Stimulated activated CD8-positive, alpha-beta memory T cell treated with anti-CD3 and anti-CD28 coated beads, Interleukin-12 subunit alpha, Interleukin-12 subunit beta, amount 100 ng/mL, for 4 hours (primary cell): ENCODE measurements around the gene TFB1M.
"Not testable (repeated sequence)": the region's sequence is repeated elsewhere in the genome, so short reads cannot be mapped to it uniquely, and the experiment has no call there.

Experiments
- DNase-seq: peaks from one replicate; pipeline ENCODE4 v3.0.0-alpha.2; 2020; ENCODE audit warnings: low read depth

The TFB1M gene

DNA sequence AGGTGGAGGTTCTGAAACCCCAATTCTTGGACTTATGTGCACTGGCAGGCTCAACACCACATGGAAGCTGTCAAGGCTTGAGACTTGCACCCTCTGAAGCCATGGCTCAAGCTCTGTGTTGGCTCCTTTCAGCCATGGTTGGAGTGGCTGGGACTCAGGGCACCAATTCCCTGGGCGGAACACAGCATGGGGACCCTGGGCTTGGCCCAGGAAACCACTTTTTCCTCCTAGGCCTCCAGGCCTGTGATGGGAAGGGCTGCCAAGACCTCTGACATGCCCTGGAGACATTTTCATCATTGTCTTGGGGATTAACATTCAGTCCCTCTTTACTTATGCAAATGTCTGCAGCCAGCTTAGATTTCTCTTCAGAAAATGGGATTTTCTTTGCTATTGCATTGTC is 76.7 kb downstream of the TFB1M start:
- no peak for DNase-seq

DNA sequence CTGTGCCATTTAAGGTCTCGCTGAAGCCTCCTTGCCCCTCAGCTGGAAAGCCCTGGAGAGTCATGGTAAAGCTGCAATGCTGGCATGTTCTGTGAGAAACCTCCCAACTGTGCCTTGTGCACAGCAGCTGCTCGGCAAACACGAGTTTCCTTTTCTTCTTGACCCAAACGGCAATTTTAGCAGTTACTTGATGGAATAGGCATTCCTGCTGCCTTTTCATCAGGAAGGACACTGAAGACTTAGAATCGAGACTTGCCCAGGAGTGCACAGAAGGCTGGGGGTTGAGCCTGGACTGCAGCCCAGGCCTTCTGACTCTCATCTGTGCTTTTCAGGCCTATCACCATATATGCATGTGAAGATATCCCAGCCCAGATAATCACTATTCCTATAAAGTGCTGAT is 79.2 kb downstream of the TFB1M start:
- DNase-seq = no peak

DNA sequence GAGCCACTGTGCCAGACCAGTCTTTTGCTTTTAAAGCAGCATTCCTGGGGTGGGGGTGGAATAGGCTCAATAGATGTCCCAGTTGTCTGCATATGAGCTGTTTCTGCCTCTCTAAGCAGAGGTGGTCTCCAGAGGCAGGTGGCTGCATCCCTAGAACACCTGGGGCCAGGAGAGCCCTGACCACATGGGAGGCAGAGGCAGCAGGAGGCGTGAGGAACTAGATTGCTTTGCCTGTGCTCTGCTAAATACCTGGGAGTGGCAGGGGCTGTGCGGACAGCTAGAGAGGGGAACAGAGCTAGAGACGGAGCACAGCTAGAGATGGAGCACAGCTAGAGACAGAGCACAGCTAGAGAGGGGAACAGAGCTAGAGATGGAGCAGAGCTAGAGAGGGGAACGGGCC is 79.6 kb downstream of the TFB1M start:
- DNase-seq = no peak

DNA sequence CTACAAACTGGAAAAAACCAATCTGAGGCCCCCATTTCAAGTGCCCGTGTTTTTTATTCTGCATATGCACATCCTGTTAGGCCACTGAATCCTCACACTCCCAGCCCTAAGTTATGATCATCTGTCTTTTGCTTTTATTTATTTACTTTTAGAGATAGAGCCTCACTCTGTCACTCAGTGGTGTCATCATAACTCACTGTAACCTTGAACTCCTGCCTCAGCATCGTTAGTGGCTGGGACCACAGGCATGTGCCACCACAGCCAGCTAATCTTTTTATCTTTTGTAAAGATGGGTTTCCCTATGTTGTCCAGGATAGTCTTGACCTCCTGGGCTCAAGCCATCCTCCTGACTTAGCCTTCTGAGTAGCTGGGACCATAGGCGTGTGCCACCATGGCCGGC is 80.1 kb downstream of the TFB1M start:
- DNase-seq = no peak

DNA sequence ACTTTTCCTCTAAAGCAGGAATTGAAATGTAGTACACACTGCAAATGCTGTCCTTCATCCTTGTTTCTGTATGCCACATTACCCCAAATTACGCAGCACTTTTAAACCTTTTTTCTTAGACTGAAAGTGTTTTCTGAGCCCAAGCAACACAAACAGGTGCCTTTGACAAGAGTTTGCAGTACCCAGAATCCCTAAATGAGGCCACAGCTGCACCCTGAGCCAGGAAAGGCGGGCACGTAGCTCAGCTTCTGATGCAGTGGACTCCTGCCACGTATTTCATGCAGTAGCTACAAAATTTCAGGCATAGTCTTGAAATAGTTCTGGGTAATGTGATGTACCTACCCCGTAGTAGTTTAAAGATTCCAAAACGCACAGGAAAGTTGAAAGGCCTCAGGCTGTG is 81.4 kb downstream of the TFB1M start:
- no peak for DNase-seq

DNA sequence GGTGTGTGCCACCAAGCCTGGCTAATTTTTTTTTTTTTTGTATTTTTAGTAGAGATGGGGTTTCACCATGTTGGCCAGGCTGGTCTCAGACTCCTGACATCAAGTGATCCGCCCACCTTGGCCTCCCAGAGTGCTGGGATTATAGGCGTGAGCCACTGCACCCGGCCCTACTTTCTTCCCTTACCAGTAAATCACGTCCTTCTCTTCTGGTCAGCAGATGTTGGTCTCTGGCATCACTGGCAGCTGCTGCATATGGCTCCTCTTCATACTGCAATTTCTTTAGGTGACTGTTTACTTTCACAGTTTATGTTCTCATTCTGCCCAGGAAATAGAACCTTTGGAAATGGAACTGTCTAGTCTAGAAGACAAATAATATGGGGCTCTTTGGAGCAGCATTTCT is 83.3 kb downstream of the TFB1M start:
- not testable (repeated sequence) for DNase-seq

DNA sequence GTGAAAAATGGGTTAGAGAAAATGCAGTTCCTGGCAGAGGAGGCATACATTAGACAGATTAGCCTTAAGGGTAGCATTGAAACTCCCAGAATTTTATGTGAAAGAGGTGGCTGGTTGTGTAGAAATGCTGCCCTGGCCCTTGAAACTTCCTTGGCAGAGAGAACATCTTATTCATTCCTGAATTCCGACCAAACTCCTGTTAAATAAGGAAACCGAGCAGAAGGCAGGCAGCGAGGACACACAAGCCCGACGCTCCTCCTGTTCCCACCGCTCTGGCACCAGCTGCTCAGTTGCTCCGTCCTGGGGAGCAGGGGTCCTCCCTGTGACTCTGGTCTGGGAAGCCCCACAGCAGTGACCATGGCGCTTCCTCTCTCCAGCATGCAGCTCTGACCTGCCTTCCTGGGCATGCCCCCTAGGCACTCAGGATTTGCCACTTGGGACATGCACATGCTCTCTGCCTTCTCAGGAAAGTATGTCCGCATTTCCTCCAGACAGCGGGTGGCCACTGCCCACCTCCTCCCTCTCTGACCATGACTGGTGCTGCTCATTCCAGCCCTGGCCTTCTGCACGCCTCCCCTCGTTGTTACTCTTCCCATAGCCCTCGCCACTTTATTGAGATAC is 85.6 kb downstream of the TFB1M start:
- no peak for DNase-seq

DNA sequence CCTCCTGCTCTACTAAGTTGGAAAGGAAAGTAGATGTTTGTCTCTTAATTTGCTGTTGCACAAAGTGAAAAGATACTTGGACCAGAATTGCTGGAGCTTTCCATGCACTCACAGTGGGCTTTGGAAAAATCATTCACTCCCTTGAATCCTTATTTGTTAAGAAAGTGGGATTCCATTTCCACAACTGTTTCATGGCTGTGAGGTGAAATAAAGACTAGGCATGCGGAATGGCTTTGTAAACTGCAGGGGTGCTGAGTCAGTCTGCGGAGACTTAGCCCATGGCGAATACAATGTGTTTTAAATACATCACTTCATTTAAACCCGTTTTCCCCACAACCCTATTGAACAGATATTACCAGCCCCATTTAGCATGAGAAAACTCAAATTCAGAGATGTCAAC is 87.2 kb downstream of the TFB1M start:
- no peak for DNase-seq

DNA sequence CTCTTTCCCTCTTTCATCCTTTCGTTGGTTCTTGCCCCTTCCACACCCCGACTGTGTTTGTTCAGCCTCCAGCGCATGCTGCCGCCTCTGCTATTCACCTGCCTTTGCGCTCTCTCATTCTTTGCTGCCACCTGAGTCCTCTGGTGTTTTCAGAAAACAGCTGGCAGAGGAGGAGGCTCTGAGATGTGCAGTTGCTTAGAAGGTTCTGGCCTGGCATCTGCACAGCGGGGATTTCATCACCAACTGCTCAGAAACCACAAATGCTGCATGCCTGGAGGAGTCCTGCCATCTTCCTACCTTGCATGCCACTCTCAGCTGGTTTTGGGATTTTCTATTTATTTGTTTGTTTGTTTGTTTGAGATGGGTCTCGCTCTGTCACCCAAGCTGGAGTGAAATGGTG is 89.7 kb downstream of the TFB1M start:
- no peak for DNase-seq

DNA sequence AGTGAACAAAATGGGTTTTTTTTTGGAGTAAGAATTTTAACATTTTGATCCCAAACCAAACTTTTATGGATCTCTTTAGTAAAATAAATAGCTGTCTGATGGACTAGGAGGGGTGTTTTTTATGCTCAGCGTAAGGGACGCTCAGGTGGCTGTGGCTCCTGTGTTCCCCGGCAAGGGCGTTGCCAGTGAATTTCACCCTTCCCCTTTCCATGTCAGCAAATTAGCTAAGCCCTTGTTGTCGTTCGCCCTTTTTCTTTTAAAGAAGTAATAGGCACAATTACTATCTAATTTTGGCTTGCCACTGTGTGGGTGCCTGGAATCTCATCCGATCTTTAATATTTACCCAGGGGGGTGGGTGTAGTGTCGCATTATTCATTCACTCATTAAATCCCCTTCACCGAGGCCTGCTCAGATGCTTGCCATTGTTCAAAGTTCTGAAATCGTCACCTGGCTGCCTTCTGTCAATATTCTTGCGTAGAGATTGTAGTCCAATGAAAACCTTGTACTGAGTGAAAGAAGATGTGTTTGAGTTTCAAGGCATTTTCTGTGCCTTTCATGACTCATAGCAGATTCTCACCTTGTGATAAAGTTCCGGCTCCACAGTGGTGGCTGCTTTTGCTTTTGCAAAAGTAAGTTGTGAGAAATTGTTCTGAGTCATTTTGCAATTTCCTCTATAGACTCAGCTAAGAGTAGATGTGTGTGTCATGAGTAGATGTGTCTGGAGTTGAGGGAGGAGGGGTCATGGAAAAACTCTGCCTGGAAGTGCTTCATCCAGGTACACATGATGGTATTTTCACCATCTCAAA is 90.4 kb downstream of the TFB1M start:
- DNase-seq = no peak

DNA sequence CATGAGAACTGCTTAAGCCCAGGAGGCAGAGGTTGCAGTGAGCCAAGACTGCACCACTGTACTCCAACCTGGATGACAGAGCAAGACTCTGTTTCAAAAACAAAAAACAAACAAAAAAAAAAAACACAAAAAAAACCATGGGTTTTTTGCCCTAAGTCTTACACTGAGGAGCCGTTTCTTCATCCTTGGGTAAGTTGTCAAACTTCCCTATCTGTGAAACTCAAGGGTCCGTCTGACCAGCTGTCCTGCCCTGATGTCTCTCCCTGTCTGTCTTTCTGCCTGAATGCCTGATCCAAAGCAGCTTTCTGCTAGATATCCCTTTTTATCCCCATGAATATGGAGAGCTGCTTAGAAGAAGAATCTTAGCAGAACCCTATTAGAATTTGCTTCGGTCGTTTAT is 91.8 kb downstream of the TFB1M start:
- no peak for DNase-seq

DNA sequence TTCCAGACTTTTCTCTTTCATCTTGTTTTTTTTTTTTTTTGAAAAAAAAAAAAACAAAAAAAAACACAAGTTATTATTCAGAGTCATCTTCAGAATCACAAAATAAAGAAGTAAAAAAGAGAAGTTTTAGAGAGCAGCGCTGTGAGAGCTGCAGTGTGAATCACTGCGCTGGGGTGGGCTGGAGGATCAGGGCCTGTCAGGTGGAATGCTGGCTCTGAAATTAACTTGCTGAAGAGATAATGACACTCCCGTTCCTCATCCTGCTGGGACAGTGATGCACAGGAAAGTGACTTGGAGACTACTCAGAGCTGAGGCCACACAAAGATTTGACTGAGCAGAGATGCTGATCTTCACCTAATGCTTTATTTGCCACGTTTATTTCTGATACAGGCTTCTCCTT is 93.2 kb downstream of the TFB1M start:
- no peak for DNase-seq

DNA sequence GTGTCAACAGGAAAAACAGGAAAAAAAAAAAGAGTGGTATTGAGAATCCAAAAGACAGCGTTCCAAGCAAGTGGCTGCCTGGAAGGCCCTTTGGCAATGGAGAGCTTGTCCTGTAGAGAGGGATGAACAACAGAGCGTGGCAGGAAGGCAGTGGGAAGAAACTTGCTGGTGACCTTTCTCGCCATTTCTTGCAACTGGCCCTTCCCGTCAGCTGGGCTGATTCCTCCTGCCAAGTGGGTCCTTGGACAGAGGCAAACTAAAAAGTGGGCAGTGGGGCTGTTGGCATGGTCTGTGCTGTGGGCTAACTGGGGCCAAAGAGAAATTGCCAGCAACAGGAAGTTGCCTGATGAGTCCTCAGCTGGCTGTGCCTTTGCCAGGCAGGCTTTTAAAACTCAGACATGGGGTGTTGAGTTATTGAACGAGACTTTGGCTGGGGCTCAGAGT is 94.4 kb downstream of the TFB1M start:
- DNase-seq = no peak

DNA sequence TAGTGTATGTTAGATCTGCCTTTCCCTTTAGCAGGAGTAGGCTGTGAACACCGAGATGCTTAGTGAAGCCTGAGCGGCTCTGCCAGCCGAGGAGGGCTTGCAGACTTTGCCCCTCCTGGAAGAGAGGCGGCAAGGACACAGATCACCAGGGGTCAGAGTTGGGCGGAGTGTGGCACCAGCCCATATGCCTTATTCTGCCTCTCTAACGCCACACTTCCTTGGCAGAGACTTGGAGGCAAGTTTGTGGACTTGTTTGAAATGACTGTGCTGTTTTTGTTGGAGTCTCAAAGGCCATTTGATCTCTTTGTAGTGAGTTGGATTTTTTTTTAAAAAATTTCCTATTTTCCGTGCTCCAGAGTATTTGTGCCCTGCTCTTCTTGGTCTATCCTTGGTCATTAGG is 95.0 kb downstream of the TFB1M start:
- no peak for DNase-seq

DNA sequence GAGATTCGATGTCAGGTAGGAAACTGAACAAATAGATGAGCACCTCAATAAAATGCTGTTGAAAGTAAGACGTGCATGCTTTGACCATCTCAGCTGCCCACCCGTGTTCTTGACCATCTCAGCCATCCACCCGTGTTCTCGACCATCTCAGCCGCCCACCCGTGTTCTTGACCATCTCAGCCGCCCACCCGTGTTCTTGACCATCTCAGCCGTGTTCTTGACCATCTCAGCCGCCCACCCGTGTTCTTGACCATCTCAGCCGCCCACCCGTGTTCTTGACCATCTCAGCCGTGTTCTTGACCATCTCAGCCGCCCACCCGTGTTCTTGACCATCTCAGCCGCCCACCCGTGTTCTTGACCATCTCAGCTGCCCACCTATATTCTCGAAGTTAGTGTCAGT is 95.6 kb downstream of the TFB1M start:
- DNase-seq = not testable (repeated sequence)

DNA sequence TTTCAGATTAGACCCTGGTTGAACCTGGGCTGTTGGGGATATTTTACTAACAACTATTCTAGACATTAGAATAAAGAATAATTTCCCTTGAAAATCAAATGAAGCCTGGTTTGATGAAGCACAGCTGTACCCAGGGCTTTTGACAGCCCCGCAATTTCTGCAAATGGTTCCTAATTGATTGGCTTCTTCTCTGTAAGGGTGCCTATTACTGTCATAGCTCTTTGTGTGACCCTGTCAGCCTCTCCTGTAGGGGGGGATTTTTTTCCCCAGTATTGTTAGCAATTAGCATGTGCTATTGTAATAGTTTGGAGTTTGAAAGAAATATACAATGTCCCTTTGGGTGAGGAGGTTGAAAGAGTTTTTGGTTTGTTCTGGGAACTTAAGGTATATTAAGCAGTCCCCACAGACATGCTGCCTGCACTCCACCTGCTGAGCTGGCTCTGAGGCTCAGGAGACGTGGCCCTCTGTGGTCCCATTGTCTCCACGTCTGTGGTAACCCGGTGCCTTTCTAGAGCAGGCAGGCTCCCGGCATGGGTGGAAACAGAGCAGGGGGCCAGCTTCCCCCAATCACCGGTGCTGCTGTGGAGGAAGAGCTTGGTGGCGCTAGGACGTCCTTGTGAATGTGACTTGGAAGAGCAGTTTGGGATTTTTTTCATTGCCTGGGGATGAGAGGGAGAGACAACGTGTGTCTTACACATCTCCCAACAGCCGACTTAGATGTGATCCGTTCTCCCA is 97.8 kb downstream of the TFB1M start:
- no peak for DNase-seq

DNA sequence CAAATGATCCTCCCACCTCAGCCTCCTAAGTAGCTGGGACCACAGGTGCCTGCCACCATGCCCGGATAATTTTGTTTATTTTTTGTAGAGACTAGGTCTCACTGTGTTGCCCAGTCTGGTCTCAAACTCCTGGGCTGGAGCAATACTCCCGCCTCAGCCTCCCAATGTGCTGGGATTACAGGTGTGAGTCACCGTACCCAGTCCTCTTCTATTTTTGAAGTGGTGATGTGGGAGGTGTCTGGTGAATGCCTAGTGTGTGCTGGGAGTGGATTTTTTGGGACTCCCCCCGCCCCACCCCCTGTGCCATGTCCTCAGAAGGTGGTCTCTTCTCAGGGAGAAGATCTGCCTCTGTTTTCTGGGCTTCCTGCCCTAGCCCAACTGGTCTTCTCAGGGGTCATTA is 98.4 kb downstream of the TFB1M start:
- no peak for DNase-seq

DNA sequence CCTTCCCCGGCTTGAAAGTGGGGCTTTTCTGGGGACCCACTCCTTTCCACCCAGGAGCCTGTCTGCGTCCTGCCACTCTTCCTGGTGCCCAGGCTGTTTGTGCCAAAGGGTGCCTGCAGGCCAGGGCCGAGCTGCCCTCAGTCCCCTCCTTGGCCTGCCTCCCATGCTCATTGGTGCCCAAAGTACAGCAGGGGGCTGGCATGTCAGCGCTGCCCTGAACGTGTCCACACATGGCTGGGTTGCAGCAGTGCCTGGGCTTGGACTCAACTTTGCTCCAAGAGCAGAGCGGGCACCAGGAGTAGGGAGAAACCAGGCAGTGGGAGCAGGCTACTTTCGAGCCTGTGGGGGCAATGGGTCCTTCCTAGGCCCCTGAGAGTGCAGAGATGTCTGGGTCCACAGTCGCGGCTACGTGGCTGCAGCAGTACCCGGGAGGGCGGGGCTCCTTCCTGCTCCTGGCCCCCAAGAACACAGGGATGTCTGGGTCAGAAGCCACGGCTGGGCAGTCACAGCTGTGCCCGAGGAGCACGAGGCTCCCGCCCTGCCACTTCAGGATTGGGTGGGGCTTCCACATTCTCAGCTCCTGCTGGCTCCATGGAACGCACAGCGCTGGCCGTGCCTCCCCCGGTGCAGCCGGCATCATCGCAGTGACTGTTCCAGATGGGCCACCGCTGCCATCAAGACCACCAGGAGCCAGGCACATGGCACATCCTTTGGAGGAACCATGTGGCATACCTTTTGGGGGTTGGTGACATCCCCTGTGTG is 100.5 kb downstream of the TFB1M start:
- DNase-seq = no peak

DNA sequence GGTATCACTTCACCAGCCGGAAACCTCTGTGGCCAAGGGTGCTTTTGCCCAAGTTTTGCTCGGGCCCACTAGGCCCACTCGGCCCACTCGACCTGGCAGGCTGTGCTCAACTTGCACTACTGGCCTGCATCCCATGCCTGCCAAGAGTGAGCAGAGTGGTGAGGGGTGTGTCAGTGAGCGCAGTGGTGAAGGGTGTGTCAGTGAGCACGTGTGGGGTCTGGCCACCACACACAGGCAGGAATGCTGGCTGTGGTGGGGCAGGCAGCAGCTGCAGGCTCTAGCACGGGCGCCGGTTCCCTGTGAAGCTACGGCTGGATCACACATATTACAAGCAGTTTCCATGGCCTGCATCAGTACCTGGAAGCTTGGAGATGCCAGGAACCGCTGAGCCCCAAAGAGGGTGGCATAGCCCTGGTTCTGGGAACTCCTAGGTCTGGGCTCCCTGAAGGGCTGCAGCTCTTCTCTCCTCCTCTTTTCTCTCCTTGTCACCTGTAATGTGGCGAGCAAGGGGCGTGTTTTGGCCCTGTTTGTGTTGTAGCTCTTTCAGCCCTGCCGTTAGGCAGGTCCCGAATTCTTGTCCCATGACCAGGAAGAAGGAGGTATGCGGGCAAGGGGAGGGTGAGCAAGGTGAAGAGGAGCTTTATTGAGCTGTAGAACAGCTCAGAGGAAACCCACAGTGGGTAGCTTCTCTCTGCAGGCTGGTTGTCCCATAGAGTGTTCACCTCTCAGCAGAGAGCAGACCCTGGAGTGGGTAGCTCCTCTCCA is 101.5 kb downstream of the TFB1M start:
- no peak for DNase-seq

DNA sequence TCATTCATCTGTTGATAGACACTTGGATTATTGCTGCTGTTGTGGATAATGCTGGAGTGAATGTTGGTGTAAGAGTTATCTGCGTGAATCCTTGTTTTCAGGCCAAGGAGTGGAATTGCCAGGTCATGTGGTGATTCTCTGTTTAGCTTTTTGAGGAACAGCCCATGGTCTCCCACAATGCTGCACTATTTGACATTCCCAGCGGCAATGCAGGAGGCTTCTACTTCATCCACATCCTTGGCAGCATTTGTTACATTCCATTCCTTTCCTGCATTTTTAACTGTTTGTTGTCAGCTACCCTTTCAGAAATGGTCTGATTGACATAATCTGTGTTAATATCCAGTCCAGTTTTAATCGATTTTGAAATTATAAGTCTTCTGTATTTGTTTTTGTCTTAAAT is 102.2 kb downstream of the TFB1M start:
- DNase-seq = no peak

DNA sequence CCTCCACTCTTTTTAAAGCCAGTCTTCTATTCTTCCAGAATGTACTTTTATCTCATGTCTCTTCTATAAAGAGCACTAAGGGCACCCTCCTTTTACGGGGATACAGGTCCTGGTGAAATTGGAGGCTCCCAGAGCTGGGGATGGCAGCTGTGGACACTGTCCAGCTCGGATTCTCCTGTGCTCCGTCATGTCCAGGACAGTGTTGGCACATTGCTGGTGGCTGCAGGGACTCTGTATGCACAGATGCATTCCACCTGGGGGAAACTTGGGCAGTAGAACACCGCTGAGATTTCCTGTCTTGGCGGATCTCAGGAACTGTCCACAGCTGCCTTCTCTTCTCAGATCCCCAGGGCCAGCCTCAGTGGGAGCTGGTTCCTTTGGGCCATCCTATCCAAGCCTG is 107.1 kb downstream of the TFB1M start:
- no peak for DNase-seq
